ENCODE data around the gene POM121C.
"Not testable (repeated sequence)": the region's sequence is repeated elsewhere in the genome, so short reads cannot be mapped to it uniquely, and the experiment has no call there.

DNA sequence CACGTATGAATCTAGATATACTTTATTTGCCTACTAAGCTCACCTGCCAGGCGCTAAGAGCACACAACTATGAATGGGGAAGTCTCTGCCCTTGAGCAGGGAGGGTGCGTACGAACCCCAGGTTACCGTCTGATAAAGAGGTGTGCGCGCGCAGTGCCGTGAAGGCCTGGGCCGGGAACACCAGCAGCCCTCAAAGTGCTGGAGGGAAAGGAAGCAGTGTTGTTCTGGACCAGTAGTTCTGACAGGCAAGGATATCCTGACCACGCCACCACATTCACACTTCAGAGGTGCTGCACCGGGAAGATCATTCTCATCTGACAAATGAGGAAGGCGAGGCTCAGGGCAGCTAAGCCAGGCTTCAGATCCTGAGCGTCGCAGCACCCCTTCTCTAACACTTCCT, 62.6 kb downstream of the POM121C start:
- TF ChIP-seq XRCC5 (optimal IDR thresholded peaks at IDR 0.05; ENCODE audit: low read length); CTCF (CRISPR knock-in tag; IDR thresholded peaks at IDR 0.05); KDM5A (IDR thresholded peaks at IDR 0.05; ENCODE audit: borderline replicate concordance, low read length); CEBPB (IDR thresholded peaks at IDR 0.05; ENCODE audit: borderline replicate concordance, low read depth, low read length); DMAP1 (CRISPR knock-in tag; IDR thresholded peaks at IDR 0.05); ZNF34 (CRISPR knock-in tag; IDR thresholded peaks at IDR 0.05; ENCODE audit: borderline replicate concordance); BHLHE40 (IDR thresholded peaks at IDR 0.05; ENCODE audit: low read length); ZFP91 (CRISPR knock-in tag; IDR thresholded peaks at IDR 0.05; ENCODE audit: borderline replicate concordance); RFX5 (IDR thresholded peaks at IDR 0.05; ENCODE audit: low read depth, low read length); SMAD3 (CRISPR knock-in tag; IDR thresholded peaks at IDR 0.05): not testable (repeated sequence)
- TF ChIP-seq, protein P1, sequence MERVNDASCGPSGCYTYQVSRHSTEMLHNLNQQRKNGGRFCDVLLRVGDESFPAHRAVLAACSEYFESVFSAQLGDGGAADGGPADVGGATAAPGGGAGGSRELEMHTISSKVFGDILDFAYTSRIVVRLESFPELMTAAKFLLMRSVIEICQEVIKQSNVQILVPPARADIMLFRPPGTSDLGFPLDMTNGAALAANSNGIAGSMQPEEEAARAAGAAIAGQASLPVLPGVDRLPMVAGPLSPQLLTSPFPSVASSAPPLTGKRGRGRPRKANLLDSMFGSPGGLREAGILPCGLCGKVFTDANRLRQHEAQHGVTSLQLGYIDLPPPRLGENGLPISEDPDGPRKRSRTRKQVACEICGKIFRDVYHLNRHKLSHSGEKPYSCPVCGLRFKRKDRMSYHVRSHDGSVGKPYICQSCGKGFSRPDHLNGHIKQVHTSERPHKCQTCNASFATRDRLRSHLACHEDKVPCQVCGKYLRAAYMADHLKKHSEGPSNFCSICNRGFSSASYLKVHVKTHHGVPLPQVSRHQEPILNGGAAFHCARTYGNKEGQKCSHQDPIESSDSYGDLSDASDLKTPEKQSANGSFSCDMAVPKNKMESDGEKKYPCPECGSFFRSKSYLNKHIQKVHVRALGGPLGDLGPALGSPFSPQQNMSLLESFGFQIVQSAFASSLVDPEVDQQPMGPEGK (CRISPR knock-in tag; IDR thresholded peaks at IDR 0.05), result not testable (repeated sequence)
- TF ChIP-seq, protein P2, sequence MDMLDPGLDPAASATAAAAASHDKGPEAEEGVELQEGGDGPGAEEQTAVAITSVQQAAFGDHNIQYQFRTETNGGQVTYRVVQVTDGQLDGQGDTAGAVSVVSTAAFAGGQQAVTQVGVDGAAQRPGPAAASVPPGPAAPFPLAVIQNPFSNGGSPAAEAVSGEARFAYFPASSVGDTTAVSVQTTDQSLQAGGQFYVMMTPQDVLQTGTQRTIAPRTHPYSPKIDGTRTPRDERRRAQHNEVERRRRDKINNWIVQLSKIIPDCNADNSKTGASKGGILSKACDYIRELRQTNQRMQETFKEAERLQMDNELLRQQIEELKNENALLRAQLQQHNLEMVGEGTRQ (IDR thresholded peaks at IDR 0.05; ENCODE audit: low read depth, low read length), result not testable (repeated sequence)
- TF ChIP-seq, protein P2 (CRISPR knock-in tag; IDR thresholded peaks at IDR 0.05; ENCODE audit: borderline replicate concordance), result not testable (repeated sequence)

All from HepG2 (cell line).